ENCODE data around the gene DIAPH3.
"Not testable (repeated sequence)": the region's sequence is repeated elsewhere in the genome, so short reads cannot be mapped to it uniquely, and the experiment has no call there.

DIAPH3 gene

GRCh38 chr13:60095300-60095699 is 68.4 kb downstream of the DIAPH3 start:
- no peak for DNase-seq (ENCODE audit: low spot score)

- no peak for DNase-seq (ENCODE audit: low spot score)
Observed at GRCh38 chr13:60094385-60095088, 69.2 kb downstream of the DIAPH3 start.

GRCh38 chr13:60093425-60094019 is 70.2 kb downstream of the DIAPH3 start:
- no peak for DNase-seq (ENCODE audit: low spot score)

- DNase-seq (ENCODE audit: low spot score): no peak
Observed at GRCh38 chr13:60091573-60091972, 72.2 kb downstream of the DIAPH3 start.

- no peak for DNase-seq (ENCODE audit: low spot score)
Observed at GRCh38 chr13:60090574-60090973, 73.2 kb downstream of the DIAPH3 start.

GRCh38 chr13:60083780-60084179 is 79.9 kb downstream of the DIAPH3 start:
- not testable (repeated sequence) for DNase-seq (ENCODE audit: low spot score)

- no peak for DNase-seq (ENCODE audit: low spot score)
Observed at GRCh38 chr13:60080850-60081249, 82.9 kb downstream of the DIAPH3 start.

- DNase-seq (ENCODE audit: low spot score): no peak
Observed at GRCh38 chr13:60078226-60078625, 85.5 kb downstream of the DIAPH3 start.

GRCh38 chr13:60075850-60076249 is 87.9 kb downstream of the DIAPH3 start:
- no peak for DNase-seq (ENCODE audit: low spot score)

- DNase-seq (ENCODE audit: low spot score): no peak
Observed at GRCh38 chr13:60074397-60074796, 89.3 kb downstream of the DIAPH3 start.

GRCh38 chr13:60066226-60066625 is 97.5 kb downstream of the DIAPH3 start:
- no peak for DNase-seq (ENCODE audit: low spot score)

GRCh38 chr13:60062502-60062901 is 101.2 kb downstream of the DIAPH3 start:
- no peak for DNase-seq (ENCODE audit: low spot score)

GRCh38 chr13:60061737-60062136 is 102.0 kb downstream of the DIAPH3 start:
- no peak for DNase-seq (ENCODE audit: low spot score)

GRCh38 chr13:60051754-60052285 is 111.9 kb downstream of the DIAPH3 start:
- no peak for DNase-seq (ENCODE audit: low spot score)

GRCh38 chr13:60048353-60048752 is 115.4 kb downstream of the DIAPH3 start:
- not testable (repeated sequence) for DNase-seq (ENCODE audit: low spot score)

- DNase-seq (ENCODE audit: low spot score): no peak
Observed at GRCh38 chr13:60047918-60048317, 115.8 kb downstream of the DIAPH3 start.

- no peak for DNase-seq (ENCODE audit: low spot score)
Observed at GRCh38 chr13:60044321-60044720, 119.4 kb downstream of the DIAPH3 start.

- no peak for DNase-seq (ENCODE audit: low spot score)
Observed at GRCh38 chr13:60043262-60043661, 120.5 kb downstream of the DIAPH3 start.

GRCh38 chr13:60040668-60041067 is 123.1 kb downstream of the DIAPH3 start:
- not testable (repeated sequence) for DNase-seq (ENCODE audit: low spot score)

- DNase-seq (ENCODE audit: low spot score): no peak
Observed at GRCh38 chr13:60035874-60036273, 127.9 kb downstream of the DIAPH3 start.

GRCh38 chr13:60032851-60033250 is 130.9 kb downstream of the DIAPH3 start:
- DNase-seq (ENCODE audit: low spot score): no peak

GRCh38 chr13:60028021-60028420 is 135.7 kb downstream of the DIAPH3 start:
- no peak for DNase-seq (ENCODE audit: low spot score)

- DNase-seq (ENCODE audit: low spot score): no peak
Observed at GRCh38 chr13:60026286-60026685, 137.4 kb downstream of the DIAPH3 start.

GRCh38 chr13:60020288-60020687 is 143.4 kb downstream of the DIAPH3 start:
- no peak for DNase-seq (ENCODE audit: low spot score)

All from ecto neural progenitor cell (in vitro differentiated cells).